GM12878 (cell line): ENCODE measurements around the gene HERPUD1. TPM values are rescaled to one million over a fixed set of nuclear protein-coding genes. Genes with fewer than 3 reads are reported as not detected.

Experiments
- ATF3 ChIP-seq: IDR thresholded peaks from 2 replicates; pipeline ENCODE4 v1.6.1; 2011; ENCODE audit warnings: low read depth, mild to moderate bottlenecking, low read length, moderate library complexity, borderline replicate concordance; ENCODE audit errors: extremely low read depth
- ATF7 ChIP-seq: fragments of 450-650 bp; IDR thresholded peaks from 2 replicates; pipeline ENCODE4 v1.6.1; 2016; ENCODE audit warnings: low read depth, mild to moderate bottlenecking
- BCL3 ChIP-seq: IDR thresholded peaks from 2 replicates; pipeline ENCODE4 v1.6.1; 2011; ENCODE audit warnings: borderline replicate concordance, low read depth, mild to moderate bottlenecking, moderate library complexity, low read length; ENCODE audit not compliant: insufficient read depth, poor library complexity, severe bottlenecking
- CTCF ChIP-seq, 3 experiments: IDR thresholded peaks in 2 of 3; conservative IDR thresholded peaks in 1 of 3; 2 replicates each; pipeline ENCODE4 v1.5.1; 2011; ENCODE audit warnings: low read depth in 3 of 3, low read length in 3 of 3, mild to moderate bottlenecking in 3 of 3, control low read depth in 2 of 3, moderate library complexity in 2 of 3, inconsistent platforms in 1 of 3, mixed read lengths in 1 of 3; ENCODE audit not compliant: control insufficient read depth in 2 of 3, insufficient read depth in 1 of 3; ENCODE audit errors: extremely low read depth in 1 of 3
- ETV6 ChIP-seq, 2 experiments: fragments of 450-650 bp in 1 of 2; IDR thresholded peaks in 1 of 2; conservative IDR thresholded peaks in 1 of 2; 2 replicates each; pipeline ENCODE4 v1.6.1; 2014; ENCODE audit warnings: antibody characterized with exemption in 1 of 2, borderline replicate concordance in 1 of 2, low read depth in 1 of 2, mild to moderate bottlenecking in 1 of 2, moderate library complexity in 1 of 2
- EZH2 ChIP-seq: IDR thresholded peaks from 2 replicates; pipeline ENCODE4 v1.6.1; 2012; ENCODE audit warnings: low read depth, mild to moderate bottlenecking, control low read depth, inconsistent platforms, low read length, borderline replicate concordance; ENCODE audit not compliant: control insufficient read depth
- FOXK2 ChIP-seq: fragments of 450-650 bp; IDR thresholded peaks from 2 replicates; pipeline ENCODE4 v1.6.1; 2017; ENCODE audit warnings: mild to moderate bottlenecking, moderate library complexity
- GATAD2B ChIP-seq: fragments of 450-650 bp; conservative IDR thresholded peaks from 2 replicates; pipeline ENCODE4 v1.6.1; 2017; ENCODE audit warnings: low read depth, mild to moderate bottlenecking, moderate library complexity
- KAT2A ChIP-seq: conservative IDR thresholded peaks from 2 replicates; pipeline ENCODE4 v1.6.1; 2011; ENCODE audit warnings: low read depth, low read length; ENCODE audit not compliant: control insufficient read depth
- LARP7 ChIP-seq: fragments of 450-650 bp; IDR thresholded peaks from 2 replicates; pipeline ENCODE4 v1.6.1; 2017; ENCODE audit warnings: mild to moderate bottlenecking
- MEF2B ChIP-seq: fragments of 450-650 bp; IDR thresholded peaks from 2 replicates; pipeline ENCODE4 v1.6.1; 2018; ENCODE audit warnings: mild to moderate bottlenecking, moderate library complexity; ENCODE audit not compliant: partially characterized antibody, poor library complexity, severe bottlenecking
- MXI1 ChIP-seq: fragments of 150-350 bp; IDR thresholded peaks from 2 replicates; pipeline ENCODE4 v1.6.1; 2011; ENCODE audit warnings: low read depth, mild to moderate bottlenecking, inconsistent platforms, low read length, improper control_type of control experiment
- MYB ChIP-seq: fragments of 150-350 bp; IDR thresholded peaks from 2 replicates; pipeline ENCODE4 v1.6.1; 2014; ENCODE audit warnings: mild to moderate bottlenecking, low read depth, low read length, borderline replicate concordance
- NBN ChIP-seq: fragments of 450-650 bp; IDR thresholded peaks from 2 replicates; pipeline ENCODE4 v1.6.1; 2016
- NFIC ChIP-seq: IDR thresholded peaks from 2 replicates; pipeline ENCODE4 v1.6.1; 2012; ENCODE audit warnings: low read depth, mild to moderate bottlenecking, inconsistent platforms, low read length, moderate library complexity
- RAD21 ChIP-seq: IDR thresholded peaks from 2 replicates; pipeline ENCODE4 v1.6.1; 2011; ENCODE audit warnings: mild to moderate bottlenecking, low read depth, low read length, moderate library complexity; ENCODE audit not compliant: insufficient read depth
- SPI1 ChIP-seq: IDR thresholded peaks from 2 replicates; pipeline ENCODE4 v1.6.1; 2011; ENCODE audit warnings: low read depth, mild to moderate bottlenecking, low read length, moderate library complexity, borderline replicate concordance; ENCODE audit not compliant: insufficient read depth
- SRF ChIP-seq, 2 experiments: IDR thresholded peaks; 2 replicates each; pipeline ENCODE4 v1.6.1; 2011; ENCODE audit warnings: low read depth in 2 of 2, low read length in 2 of 2, mild to moderate bottlenecking in 1 of 2, moderate library complexity in 1 of 2
- STAT1 ChIP-seq: fragments of 450-650 bp; conservative IDR thresholded peaks from 2 replicates; pipeline ENCODE4 v1.6.1; 2014; ENCODE audit warnings: antibody characterized with exemption, mild to moderate bottlenecking
- TARDBP ChIP-seq: IDR thresholded peaks from 2 replicates; pipeline ENCODE4 v1.6.1; 2016; ENCODE audit warnings: borderline replicate concordance
- TCF7 ChIP-seq: IDR thresholded peaks from 2 replicates; pipeline ENCODE4 v1.6.1; 2014; ENCODE audit warnings: antibody characterized with exemption, borderline replicate concordance
- ZNF24 ChIP-seq: fragments of 450-650 bp; IDR thresholded peaks from 2 replicates; pipeline ENCODE4 v1.6.1; 2017; ENCODE audit warnings: antibody characterized with exemption, mild to moderate bottlenecking
- ZZZ3 ChIP-seq: IDR thresholded peaks from 2 replicates; pipeline ENCODE4 v1.6.1; 2011; ENCODE audit warnings: low read depth; ENCODE audit not compliant: control insufficient read depth, insufficient read length
- polyA plus RNA-seq, 11 experiments: library from polyadenylated mRNA; depleted of rRNA in 4 of 11; unstranded in 6 of 11; stranded (reverse) in 5 of 11; fragments of >200 nt; fragmentation: Nextera tagmentation in 4 of 11; fragmentation: Illumina TruSeq in 1 of 11; extraction: Ambion mirVana in 4 of 11; extraction: Trizol in 1 of 11; gene quantifications; 1 replicate in 1 of 11; 2 replicates in 10 of 11; pipeline versions ENCODE4 v1.2.1 to v1.2.3, GENCODE V29; 2011 to 2016; ENCODE audit warnings: inconsistent platforms in 2 of 11, missing spikeins in 2 of 11, low read depth in 1 of 11
- total RNA-seq, 4 experiments: library from RNA; depleted of rRNA in 3 of 4; stranded (reverse); fragments of >200 nt in 3 of 4; fragmentation: Illumina TruSeq in 1 of 4; extraction: Trizol in 1 of 4; gene quantifications; 2 replicates each; pipeline versions ENCODE4 v1.2.1 to v1.2.3, GENCODE V29; 2013 to 2021
- TF ChIP-seq, protein P1 (sequence below): fragments of 450-650 bp; IDR thresholded peaks from 2 replicates; pipeline ENCODE4 v1.6.1; 2016; ENCODE audit warnings: mild to moderate bottlenecking

The HERPUD1 gene
- total and polyA plus RNA-seq, 10 of the 15 experiments (the other 5 are each of a cell fraction or from before 2014, with no cell fraction given): 32.6 to 212 (median 122) TPM

DNA sequence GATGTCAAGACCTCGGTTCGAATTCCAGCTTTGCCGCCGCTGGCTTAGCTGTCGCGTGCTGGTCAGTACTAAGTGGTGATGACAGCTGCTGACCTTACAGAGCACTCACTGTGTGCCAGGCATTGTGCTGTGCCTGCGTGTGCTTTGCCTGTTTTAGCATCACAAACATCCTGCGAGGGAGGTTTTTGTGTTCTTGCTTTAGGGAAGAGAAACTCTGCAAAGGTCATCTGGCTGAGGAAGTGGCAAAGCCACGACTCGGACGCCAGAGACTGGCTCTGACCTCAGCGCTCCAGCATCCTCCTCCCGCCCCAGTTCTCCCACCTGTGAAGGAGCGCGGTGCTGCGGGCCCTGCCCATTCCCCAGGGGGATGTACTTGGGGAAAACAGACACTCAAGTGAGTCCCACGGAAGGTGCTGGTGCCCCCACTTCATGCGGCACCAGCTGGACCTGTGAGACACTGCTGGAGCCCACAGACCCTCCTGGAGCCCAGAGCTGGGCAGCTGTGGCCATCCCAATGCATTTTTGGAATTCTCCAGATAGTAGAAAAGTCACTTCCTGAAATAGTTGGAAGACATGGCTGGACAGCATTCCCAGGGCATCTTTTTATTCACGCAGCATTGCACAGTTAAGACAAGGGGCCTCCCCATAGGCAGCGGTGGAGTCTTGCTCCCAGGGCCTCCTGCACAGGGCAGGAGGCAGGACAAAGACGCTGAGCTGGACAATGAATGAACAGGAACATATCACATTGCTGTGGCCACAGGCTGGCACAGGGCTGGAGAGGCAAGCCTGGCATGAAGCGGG, 20.0 kb upstream of the HERPUD1 start (continued):
- TF ChIP-seq MYB (no peak; the same call in 1 of the 2 replicates), ATF3 (no peak), BCL3 (no peak), SPI1 (peak; percentile 99), TARDBP (no peak), FOXK2 (no peak), RAD21 (0 out of 2 replicates have a peak, but pooled peaks have one; percentile 0), EZH2 (no peak), NBN (peak; percentile 84), CTCF (IDR thresholded peaks at IDR 0.05 in 2 of 3, conservative IDR thresholded peaks at IDR 0.05 in 1 of 3; ENCODE audit: control insufficient read depth in 2 of 3, extremely low read depth in 1 of 3, insufficient read depth in 1 of 3, low read depth in 3 of 3, low read length in 3 of 3) (no peak), ETV6 (conservative IDR thresholded peaks at IDR 0.05 in 1 of 2, IDR thresholded peaks at IDR 0.05 in 1 of 2; ENCODE audit: borderline replicate concordance in 1 of 2, low read depth in 1 of 2) (peak in 1 of 2 experiments; percentile 66; a peak in 2 of 4 replicates), STAT1 (no peak), ATF7 (peak; percentile 81; the same call in 1 of the 2 replicates), KAT2A (no peak), MEF2B (peak; percentile 97), TCF7 (no peak), ZNF24 (no peak), SRF (IDR thresholded peaks at IDR 0.05; ENCODE audit: low read depth in 2 of 2, low read length in 2 of 2) (0 out of 4 replicates have a peak, but pooled peaks of 1 of the 2 experiments have one; percentile 6), NFIC (peak; percentile 74; the same call in 1 of the 2 replicates), ZZZ3 (no peak), MXI1 (peak; percentile 74; the same call in 1 of the 2 replicates), LARP7 (peak; percentile 74; the same call in 1 of the 2 replicates), GATAD2B (peak; percentile 97)
- TF ChIP-seq, protein P1, sequence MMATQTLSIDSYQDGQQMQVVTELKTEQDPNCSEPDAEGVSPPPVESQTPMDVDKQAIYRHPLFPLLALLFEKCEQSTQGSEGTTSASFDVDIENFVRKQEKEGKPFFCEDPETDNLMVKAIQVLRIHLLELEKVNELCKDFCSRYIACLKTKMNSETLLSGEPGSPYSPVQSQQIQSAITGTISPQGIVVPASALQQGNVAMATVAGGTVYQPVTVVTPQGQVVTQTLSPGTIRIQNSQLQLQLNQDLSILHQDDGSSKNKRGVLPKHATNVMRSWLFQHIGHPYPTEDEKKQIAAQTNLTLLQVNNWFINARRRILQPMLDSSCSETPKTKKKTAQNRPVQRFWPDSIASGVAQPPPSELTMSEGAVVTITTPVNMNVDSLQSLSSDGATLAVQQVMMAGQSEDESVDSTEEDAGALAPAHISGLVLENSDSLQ: 0 out of 2 replicates have a peak, but pooled peaks have one; percentile 2
